Measurements from ENCODE around the gene HBEGF. TPM values are rescaled to one million over a fixed set of nuclear protein-coding genes. Genes with fewer than 3 reads are reported as not detected.

Gene HBEGF
- polyA plus RNA-seq, 3 donors, result 25.2 to 548 (median 31.6) TPM

- Histone ChIP-seq H3K79me2 (ENCODE audit: insufficient read depth, low read length) (no peaks in the 10 kb centered on the region), H3K27ac (ENCODE audit: low read depth in 1 of 2, low read length in 2 of 2) (no peak overlapping the region), H3K36me3 (replicated peaks in 1 of 2; ENCODE audit: control insufficient read depth in 1 of 2, insufficient read depth in 2 of 2, low read length in 2 of 2) (no peaks in the 10 kb centered on the region), H3K4me1 (ENCODE audit: control insufficient read depth in 1 of 2, insufficient read depth in 2 of 2, low read length in 2 of 2) (peaks cover 4 to 5% of the 10 kb centered on the region in 2 donors), H3K27me3 (ENCODE audit: control insufficient read depth in 2 of 2, insufficient read depth in 2 of 2, low read length in 2 of 2) (no peaks in the 10 kb centered on the region), H2AFZ (ENCODE audit: insufficient read depth, low read depth, low read length, poor library complexity, severe bottlenecking) (no peak overlapping the region), H3K9me3 (replicated peaks in 1 of 2; ENCODE audit: control insufficient read depth in 1 of 2, insufficient read depth in 1 of 2, low read length in 2 of 2) (no peaks in the 10 kb centered on the region), H3K4me3 (replicated peaks in 1 of 3; ENCODE audit: low read depth in 2 of 3, low read length in 3 of 3) (no peak overlapping the region), H3K9ac (ENCODE audit: insufficient read depth, low read length, poor library complexity, severe bottlenecking) (no peak overlapping the region), H4K20me1 (ENCODE audit: insufficient read depth, low read length) (no peaks in the 10 kb centered on the region), H3K4me2 (replicated peaks; ENCODE audit: extremely low read depth, low read length, poor library complexity, severe bottlenecking) (no peak overlapping the region)
- no peak for TF ChIP-seq CTCF (IDR thresholded peaks at IDR 0.05)
- intact Hi-C loops (cut with micrococcal nuclease), result loop anchor here in 1 of 2 donors (10.0 kb wide), 1 partner anchor 348 kb away; no protein-coding TSS in a partner anchor
- Mint-ChIP-seq H3K36me3 (no peaks in the 10 kb centered on the region), H3K27ac (no peak overlapping the region), H3K27me3 (ENCODE audit: low read depth in 3 of 3) (peaks cover 2 to 6% (median 3%) of the 10 kb centered on the region in 3 donors), H3K9me3 (no peaks in the 10 kb centered on the region), H3K4me3 (no peak overlapping the region), H3K4me1 (peaks cover 5% of the 10 kb centered on the region)
- 92% methylated on average over 4 of the region's 7 CpGs for whole genome bisulfite sequencing (ENCODE audit: insufficient coverage)
- DNase-seq, result no peak
Measured at GRCh38 chr5:140366589-140367255, 20.3 kb upstream of the HBEGF start.

GRCh38 chr5:140365941-140366340, 19.5 kb upstream of the HBEGF start:
- 94% methylated on average over 2 of the region's 4 CpGs for WGBS (ENCODE audit: insufficient coverage)
- Histone ChIP-seq H3K36me3 (replicated peaks in 1 of 2; ENCODE audit: control insufficient read depth in 1 of 2, insufficient read depth in 2 of 2, low read length in 2 of 2) (no peaks in the 10 kb centered on the region), H4K20me1 (ENCODE audit: insufficient read depth, low read length) (no peaks in the 10 kb centered on the region), H2AFZ (ENCODE audit: insufficient read depth, low read depth, low read length, poor library complexity, severe bottlenecking) (no peak overlapping the region), H3K79me2 (ENCODE audit: insufficient read depth, low read length) (no peaks in the 10 kb centered on the region), H3K4me1 (ENCODE audit: control insufficient read depth in 1 of 2, insufficient read depth in 2 of 2, low read length in 2 of 2) (peaks cover 4 to 5% of the 10 kb centered on the region in 2 donors), H3K4me2 (replicated peaks; ENCODE audit: extremely low read depth, low read length, poor library complexity, severe bottlenecking) (no peak overlapping the region), H3K4me3 (replicated peaks in 1 of 3; ENCODE audit: low read depth in 2 of 3, low read length in 3 of 3) (no peak overlapping the region), H3K9ac (ENCODE audit: insufficient read depth, low read length, poor library complexity, severe bottlenecking) (no peak overlapping the region), H3K27me3 (ENCODE audit: control insufficient read depth in 2 of 2, insufficient read depth in 2 of 2, low read length in 2 of 2) (no peaks in the 10 kb centered on the region), H3K9me3 (replicated peaks in 1 of 2; ENCODE audit: control insufficient read depth in 1 of 2, insufficient read depth in 1 of 2, low read length in 2 of 2) (no peaks in the 10 kb centered on the region), H3K27ac (ENCODE audit: low read depth in 1 of 2, low read length in 2 of 2) (no peak overlapping the region)
- intact Hi-C loops (cut with micrococcal nuclease), result loop anchor here in 1 of 2 donors (10.0 kb wide), 1 partner anchor 349 kb away; no protein-coding TSS in a partner anchor
- Mint-ChIP-seq H3K4me3 (no peak overlapping the region), H3K27me3 (ENCODE audit: low read depth in 3 of 3) (peaks cover 2 to 6% (median 3%) of the 10 kb centered on the region in 3 donors), H3K36me3 (no peaks in the 10 kb centered on the region), H3K4me1 (peaks cover 5% of the 10 kb centered on the region), H3K27ac (no peak overlapping the region), H3K9me3 (no peaks in the 10 kb centered on the region)
- no peak for TF ChIP-seq CTCF (IDR thresholded peaks at IDR 0.05)
- DNase-seq, result no peak
